ENCODE data around the gene LARGE1. TPM values are rescaled to one million over a fixed set of nuclear protein-coding genes. Genes with fewer than 3 reads are reported as not detected.

The LARGE1 gene
- total and polyA plus RNA-seq, 9 of the 15 experiments (the other 6 are each of a cell fraction or from before 2014, with no cell fraction given): 0.01 to 0.66 (median 0.14) TPM; not detected in 2

DNA sequence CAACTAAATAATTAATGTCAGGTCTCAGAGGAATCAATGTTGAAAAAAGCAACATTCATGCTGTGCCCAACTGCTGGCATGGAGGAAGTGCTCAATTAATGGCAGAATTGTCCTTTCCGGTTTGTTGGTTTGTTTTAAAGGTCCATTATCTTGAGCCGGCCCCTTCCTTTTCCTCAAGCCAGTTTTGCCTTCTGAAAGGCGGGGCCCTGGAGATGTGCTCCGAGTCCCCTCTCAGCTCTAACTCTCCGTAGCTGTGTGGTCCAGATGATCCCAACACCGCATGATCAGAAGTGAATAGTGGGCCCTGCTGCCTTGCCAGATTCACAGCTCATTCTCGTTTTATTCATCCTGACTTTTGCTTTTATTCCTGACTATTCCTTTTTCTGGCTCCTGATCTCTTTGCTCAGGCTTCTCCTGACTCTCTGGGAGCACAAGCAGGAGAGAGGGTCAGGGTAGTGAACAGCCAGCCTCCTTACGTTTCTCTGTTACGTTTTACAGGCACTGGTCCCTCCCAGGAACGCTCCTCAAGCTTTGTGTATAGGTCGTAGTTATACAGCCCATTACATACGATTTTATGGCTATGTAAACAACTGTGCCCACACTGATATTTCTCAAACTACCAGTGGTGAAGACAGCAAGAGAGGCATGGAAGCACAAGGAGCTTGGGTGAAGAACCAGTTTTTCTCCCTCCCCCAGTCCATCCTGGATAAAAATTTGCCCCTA lies 265.9 kb downstream of the LARGE1 start:
- H3K4me2 ChIP-seq (ENCODE audit: insufficient read depth, low read length): no peak overlapping the region
- H3K27me3 ChIP-seq (ENCODE audit: control insufficient read depth in 2 of 2, insufficient read depth in 2 of 2, low read length in 2 of 2): no peaks in the 10 kb centered on the region
- H3K4me1 ChIP-seq (replicated peaks in 1 of 2; ENCODE audit: control insufficient read depth in 2 of 2, insufficient read depth in 2 of 2, low read length in 2 of 2): no peaks in the 10 kb centered on the region
- intact Hi-C loops (cut with micrococcal nuclease): no loop called here
- CTCF ChIA-PET (ENCODE audit: low intra/inter-chr PET ratio): no interaction called here
- in situ Hi-C loops (cut with MboI): no loop called here
- ATAC-seq (no peak), FAIRE-seq (no peak), DNase-seq (ENCODE audit: extremely low read depth in 1 of 4, low spot score in 3 of 4) (no peak)
- H2AFZ ChIP-seq (ENCODE audit: low read depth, low read length): no peak overlapping the region
- H3K27ac ChIP-seq (ENCODE audit: extremely low read depth, low read depth, low read length): no peak overlapping the region
- TF ChIP-seq NCOA2 (IDR thresholded peaks at IDR 0.05; ENCODE audit: partially characterized antibody in 2 of 2): no peak
- no peak for TF ChIP-seq ZKSCAN8 (CRISPR knock-in tag; IDR thresholded peaks at IDR 0.05)
- no peak for TF ChIP-seq RAD51 (IDR thresholded peaks at IDR 0.05; ENCODE audit: borderline replicate concordance, low read depth)
- H3K9me3 ChIP-seq (replicated peaks; ENCODE audit: control insufficient read depth, insufficient read depth, low read depth, low read length): no peaks in the 10 kb centered on the region
- no peaks in the 10 kb centered on the region for H3K36me3 ChIP-seq (ENCODE audit: control insufficient read depth, insufficient read depth, low read length)
- H3K9me1 ChIP-seq (ENCODE audit: control insufficient read depth, insufficient read depth, low read length): no peaks in the 10 kb centered on the region
- 0% methylated on average over 9 of the region's 12 CpGs for WGBS (ENCODE audit: insufficient coverage, low coverage, missing lambda C conversion rate)
- no TSS peak for BruUV-seq (replicated peaks)
- H3K9ac ChIP-seq (ENCODE audit: insufficient read depth in 1 of 2, low read depth in 2 of 2, low read length in 2 of 2): no peak overlapping the region
- H3K79me2 ChIP-seq (ENCODE audit: control insufficient read depth, insufficient read depth, low read length): no peaks in the 10 kb centered on the region
- H4K20me1 ChIP-seq (replicated peaks; ENCODE audit: control insufficient read depth, insufficient read depth, low read length): no peaks in the 10 kb centered on the region
- no peak overlapping the region for H3K4me3 ChIP-seq
- POLR2A ChIA-PET: no interaction called here

GRCh38 chr22:33653532-33654063 lies 266.7 kb downstream of the LARGE1 start:
- no peak overlapping the region for H3K27ac ChIP-seq (ENCODE audit: extremely low read depth, low read depth, low read length)
- no TSS peak for BruUV-seq (replicated peaks)
- H3K4me3 ChIP-seq: no peak overlapping the region
- intact Hi-C loops (cut with micrococcal nuclease): no loop called here
- POLR2A ChIA-PET: no interaction called here
- H3K9me3 ChIP-seq (replicated peaks; ENCODE audit: control insufficient read depth, insufficient read depth, low read depth, low read length): no peaks in the 10 kb centered on the region
- 0% methylated on average over 8 of the region's 8 CpGs for WGBS (ENCODE audit: insufficient coverage, low coverage, missing lambda C conversion rate)
- in situ Hi-C loops (cut with MboI): no loop called here
- no peaks in the 10 kb centered on the region for H4K20me1 ChIP-seq (replicated peaks; ENCODE audit: control insufficient read depth, insufficient read depth, low read length)
- H3K36me3 ChIP-seq (ENCODE audit: control insufficient read depth, insufficient read depth, low read length): no peaks in the 10 kb centered on the region
- no peaks in the 10 kb centered on the region for H3K9me1 ChIP-seq (ENCODE audit: control insufficient read depth, insufficient read depth, low read length)
- no peak for ATAC-seq
- no peak overlapping the region for H3K9ac ChIP-seq (ENCODE audit: insufficient read depth in 1 of 2, low read depth in 2 of 2, low read length in 2 of 2)
- H3K79me2 ChIP-seq (ENCODE audit: control insufficient read depth, insufficient read depth, low read length): no peaks in the 10 kb centered on the region
- H3K4me1 ChIP-seq (replicated peaks in 1 of 2; ENCODE audit: control insufficient read depth in 2 of 2, insufficient read depth in 2 of 2, low read length in 2 of 2): no peaks in the 10 kb centered on the region
- no peak for DNase-seq (ENCODE audit: extremely low read depth in 1 of 4, low spot score in 3 of 4)
- H3K4me2 ChIP-seq (ENCODE audit: insufficient read depth, low read length): no peak overlapping the region
- H2AFZ ChIP-seq (ENCODE audit: low read depth, low read length): no peak overlapping the region
- H3K27me3 ChIP-seq (ENCODE audit: control insufficient read depth in 2 of 2, insufficient read depth in 2 of 2, low read length in 2 of 2): no peaks in the 10 kb centered on the region
- CTCF ChIA-PET (ENCODE audit: low intra/inter-chr PET ratio): no interaction called here
- FAIRE-seq: no peak
- no peak for TF ChIP-seq NFYB (IDR thresholded peaks at IDR 0.05; ENCODE audit: extremely low read depth, insufficient read length)

All from K562 (cell line).